SK-N-SH treated with all-trans-retinoic acid at 6 μM for 48 hours (cell line): Measurements from ENCODE around the gene CLCN4.
A peak's percentile ranks its signal among the peaks of the same experiment; 100 is the strongest.

ENCODE experiments used
- ATAC-seq: fragments of 200-7000 bp; cut with Tn5 transposase; 3 replicates; pipeline ENCODE4 v1.9.1; 2020; ENCODE audit warnings: mild to moderate bottlenecking, moderate library complexity
- ARNTL ChIP-seq: fragments of 450-650 bp; formaldehyde crosslinking; IDR thresholded peaks from 2 replicates; pipeline ENCODE4 v1.5.0; 2020; ENCODE audit warnings: low read depth, mild to moderate bottlenecking, moderate library complexity, borderline replicate concordance
- BACH2 ChIP-seq: fragments of 250-450 bp; sonication (Bioruptor Pico); IDR thresholded peaks from 2 replicates; pipeline ENCODE4 v1.9.0; 2021; ENCODE audit warnings: mild to moderate bottlenecking, borderline replicate concordance
- CSDC2 ChIP-seq: fragments of 250-450 bp; sonication (Bioruptor Pico); IDR thresholded peaks from 2 replicates; pipeline ENCODE4 v1.5.0; 2020; ENCODE audit warnings: mild to moderate bottlenecking, moderate library complexity
- GLIS3 ChIP-seq: fragments of 250-450 bp; sonication (Bioruptor Pico); IDR thresholded peaks from 2 replicates; pipeline ENCODE4 v1.5.0; 2020; ENCODE audit warnings: mild to moderate bottlenecking, moderate library complexity
- ISL1 ChIP-seq: fragments of 250-450 bp; sonication (Bioruptor Pico); IDR thresholded peaks from 2 replicates; pipeline ENCODE4 v2.1.2; 2022; ENCODE audit warnings: mild to moderate bottlenecking, moderate library complexity
- PPARA ChIP-seq: fragments of 250-450 bp; sonication (Bioruptor Pico); IDR thresholded peaks from 2 replicates; pipeline ENCODE4 v1.5.0; 2020; ENCODE audit warnings: mild to moderate bottlenecking, borderline replicate concordance
- RARB ChIP-seq: fragments of 250-450 bp; sonication (Bioruptor Pico); IDR thresholded peaks from 2 replicates; pipeline ENCODE4 v1.8.0; 2021; ENCODE audit warnings: mild to moderate bottlenecking, moderate library complexity
- SNAI2 ChIP-seq: fragments of 250-450 bp; sonication (Bioruptor Pico); IDR thresholded peaks from 2 replicates; pipeline ENCODE4 v1.5.0; 2020; ENCODE audit warnings: mild to moderate bottlenecking, moderate library complexity
- TOX ChIP-seq: fragments of 250-450 bp; sonication (Bioruptor Pico); IDR thresholded peaks from 2 replicates; pipeline ENCODE4 v1.8.0; 2021; ENCODE audit warnings: mild to moderate bottlenecking, moderate library complexity, borderline replicate concordance
- ZC3H10 ChIP-seq: fragments of 250-450 bp; sonication (Bioruptor Pico); IDR thresholded peaks from 2 replicates; pipeline ENCODE4 v1.5.1; 2021; ENCODE audit warnings: mild to moderate bottlenecking, moderate library complexity
- ZFP3 ChIP-seq: fragments of 250-450 bp; sonication (Bioruptor Pico); IDR thresholded peaks from 2 replicates; pipeline ENCODE4 v1.5.0; 2020; ENCODE audit warnings: mild to moderate bottlenecking, moderate library complexity
- ZNF565 ChIP-seq: fragments of 450-650 bp; formaldehyde crosslinking; conservative IDR thresholded peaks from 2 replicates; pipeline ENCODE4 v1.5.0; 2020; ENCODE audit warnings: low read depth, mild to moderate bottlenecking, moderate library complexity
- ZNF70 ChIP-seq: fragments of 450-650 bp; formaldehyde crosslinking; IDR thresholded peaks from 2 replicates; pipeline ENCODE4 v1.5.0; 2020; ENCODE audit warnings: mild to moderate bottlenecking, moderate library complexity
- ZNF8 ChIP-seq: fragments of 450-650 bp; formaldehyde crosslinking; IDR thresholded peaks from 2 replicates; pipeline ENCODE4 v1.5.0; 2020; ENCODE audit warnings: mild to moderate bottlenecking, moderate library complexity
- TF ChIP-seq, protein P1 (sequence below): fragments of 250-450 bp; sonication (Bioruptor Pico); IDR thresholded peaks from 2 replicates; pipeline ENCODE4 v1.8.0; 2020; ENCODE audit warnings: mild to moderate bottlenecking, moderate library complexity, borderline replicate concordance
- TF ChIP-seq, protein P2 (sequence below): fragments of 250-450 bp; sonication (Bioruptor Pico); IDR thresholded peaks from 2 replicates; pipeline ENCODE4 v1.5.1; 2020; ENCODE audit warnings: low read depth, mild to moderate bottlenecking, moderate library complexity
- TF ChIP-seq, protein P3 (sequence below): fragments of 250-450 bp; sonication (Bioruptor Pico); IDR thresholded peaks from 2 replicates; pipeline ENCODE4 v1.8.0; 2021; ENCODE audit warnings: low read depth, mild to moderate bottlenecking, moderate library complexity, borderline replicate concordance
- TF ChIP-seq, protein P4 (sequence below): fragments of 250-450 bp; sonication (Bioruptor Pico); IDR thresholded peaks from 2 replicates; pipeline ENCODE4 v1.5.1; 2021; ENCODE audit warnings: mild to moderate bottlenecking, moderate library complexity

The CLCN4 gene

GRCh38 chrX:10231461-10231860 lies 74.7 kb downstream of the CLCN4 start:
- TF ChIP-seq, protein P1, sequence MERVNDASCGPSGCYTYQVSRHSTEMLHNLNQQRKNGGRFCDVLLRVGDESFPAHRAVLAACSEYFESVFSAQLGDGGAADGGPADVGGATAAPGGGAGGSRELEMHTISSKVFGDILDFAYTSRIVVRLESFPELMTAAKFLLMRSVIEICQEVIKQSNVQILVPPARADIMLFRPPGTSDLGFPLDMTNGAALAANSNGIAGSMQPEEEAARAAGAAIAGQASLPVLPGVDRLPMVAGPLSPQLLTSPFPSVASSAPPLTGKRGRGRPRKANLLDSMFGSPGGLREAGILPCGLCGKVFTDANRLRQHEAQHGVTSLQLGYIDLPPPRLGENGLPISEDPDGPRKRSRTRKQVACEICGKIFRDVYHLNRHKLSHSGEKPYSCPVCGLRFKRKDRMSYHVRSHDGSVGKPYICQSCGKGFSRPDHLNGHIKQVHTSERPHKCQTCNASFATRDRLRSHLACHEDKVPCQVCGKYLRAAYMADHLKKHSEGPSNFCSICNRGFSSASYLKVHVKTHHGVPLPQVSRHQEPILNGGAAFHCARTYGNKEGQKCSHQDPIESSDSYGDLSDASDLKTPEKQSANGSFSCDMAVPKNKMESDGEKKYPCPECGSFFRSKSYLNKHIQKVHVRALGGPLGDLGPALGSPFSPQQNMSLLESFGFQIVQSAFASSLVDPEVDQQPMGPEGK (CRISPR knock-in tag): no peak
- TF ChIP-seq ZC3H10: no peak
- TF ChIP-seq PPARA (CRISPR knock-in tag): no peak
- no peak for TF ChIP-seq ZNF70 (CRISPR knock-in tag)
- TF ChIP-seq RARB (CRISPR knock-in tag): no peak
- TF ChIP-seq, protein P2, sequence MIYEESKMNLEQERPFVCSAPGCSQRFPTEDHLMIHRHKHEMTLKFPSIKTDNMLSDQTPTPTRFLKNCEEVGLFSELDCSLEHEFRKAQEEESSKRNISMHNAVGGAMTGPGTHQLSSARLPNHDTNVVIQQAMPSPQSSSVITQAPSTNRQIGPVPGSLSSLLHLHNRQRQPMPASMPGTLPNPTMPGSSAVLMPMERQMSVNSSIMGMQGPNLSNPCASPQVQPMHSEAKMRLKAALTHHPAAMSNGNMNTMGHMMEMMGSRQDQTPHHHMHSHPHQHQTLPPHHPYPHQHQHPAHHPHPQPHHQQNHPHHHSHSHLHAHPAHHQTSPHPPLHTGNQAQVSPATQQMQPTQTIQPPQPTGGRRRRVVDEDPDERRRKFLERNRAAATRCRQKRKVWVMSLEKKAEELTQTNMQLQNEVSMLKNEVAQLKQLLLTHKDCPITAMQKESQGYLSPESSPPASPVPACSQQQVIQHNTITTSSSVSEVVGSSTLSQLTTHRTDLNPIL (CRISPR knock-in tag): no peak
- no peak for TF ChIP-seq TOX
- no peak for TF ChIP-seq ZNF565 (CRISPR knock-in tag)
- no peak for TF ChIP-seq ISL1 (CRISPR knock-in tag)
- TF ChIP-seq, all 23 proteins: peak for 0
- ATAC-seq: no peak

DNA sequence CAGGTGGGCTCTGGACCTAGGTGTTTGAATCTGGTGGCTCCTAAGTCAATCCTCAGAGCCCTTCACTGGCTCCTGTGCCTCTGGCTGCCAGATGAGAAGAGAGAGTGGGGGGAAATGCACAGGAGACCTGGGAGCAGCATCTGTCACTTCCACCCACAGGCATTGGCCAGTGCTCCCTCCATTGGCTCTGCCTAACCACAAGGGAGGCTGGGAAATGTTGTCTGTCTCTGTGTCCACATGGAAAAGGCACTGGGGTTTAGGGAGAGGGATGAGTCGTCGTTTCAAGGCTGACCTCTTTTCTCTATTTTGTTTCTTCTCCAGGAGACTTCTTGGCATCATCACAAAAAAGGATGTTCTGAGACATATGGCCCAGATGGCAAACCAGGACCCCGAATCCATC lies 76.4 kb downstream of the CLCN4 start:
- ATAC-seq: peak; percentile 65
- TF ChIP-seq ZNF565 (CRISPR knock-in tag): no peak

- TF ChIP-seq, protein P1 (CRISPR knock-in tag): no peak
- TF ChIP-seq RARB (CRISPR knock-in tag) (no peak), ZNF8 (CRISPR knock-in tag) (no peak), PPARA (CRISPR knock-in tag) (no peak), SNAI2 (CRISPR knock-in tag) (no peak), ZNF70 (CRISPR knock-in tag) (no peak)
- TF ChIP-seq, all 23 proteins: peak for 0
- no peak for ATAC-seq
Observed at GRCh38 chrX:10233696-10234095, 76.9 kb downstream of the CLCN4 start.

DNA sequence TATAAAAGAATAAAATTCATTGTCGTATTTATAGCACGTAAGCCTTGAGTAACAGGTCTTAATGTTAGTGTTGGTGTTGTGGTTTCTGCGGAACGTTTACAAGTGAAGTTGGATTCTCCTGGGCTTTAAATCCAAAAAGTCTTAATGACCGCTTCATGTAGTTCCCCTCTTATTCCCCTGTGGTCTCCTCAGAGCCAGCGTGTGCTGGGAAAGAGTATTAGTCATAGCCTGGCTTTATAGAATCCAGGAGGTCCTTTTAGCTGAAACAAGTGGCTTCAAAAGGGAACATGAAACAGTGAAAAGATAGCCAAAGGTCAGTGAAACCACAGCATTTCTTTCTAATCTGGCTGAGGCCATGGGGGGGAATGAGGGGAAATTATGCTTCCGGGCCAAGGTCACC lies 79.1 kb downstream of the CLCN4 start:
- no peak for ATAC-seq
- TF ChIP-seq ZFP3 (CRISPR knock-in tag) (no peak), ARNTL (CRISPR knock-in tag) (no peak), GLIS3 (CRISPR knock-in tag) (no peak), BACH2 (no peak), CSDC2 (CRISPR knock-in tag) (no peak), ZNF8 (CRISPR knock-in tag) (no peak), TOX (no peak), ZNF70 (CRISPR knock-in tag) (no peak)
- TF ChIP-seq, protein P3, sequence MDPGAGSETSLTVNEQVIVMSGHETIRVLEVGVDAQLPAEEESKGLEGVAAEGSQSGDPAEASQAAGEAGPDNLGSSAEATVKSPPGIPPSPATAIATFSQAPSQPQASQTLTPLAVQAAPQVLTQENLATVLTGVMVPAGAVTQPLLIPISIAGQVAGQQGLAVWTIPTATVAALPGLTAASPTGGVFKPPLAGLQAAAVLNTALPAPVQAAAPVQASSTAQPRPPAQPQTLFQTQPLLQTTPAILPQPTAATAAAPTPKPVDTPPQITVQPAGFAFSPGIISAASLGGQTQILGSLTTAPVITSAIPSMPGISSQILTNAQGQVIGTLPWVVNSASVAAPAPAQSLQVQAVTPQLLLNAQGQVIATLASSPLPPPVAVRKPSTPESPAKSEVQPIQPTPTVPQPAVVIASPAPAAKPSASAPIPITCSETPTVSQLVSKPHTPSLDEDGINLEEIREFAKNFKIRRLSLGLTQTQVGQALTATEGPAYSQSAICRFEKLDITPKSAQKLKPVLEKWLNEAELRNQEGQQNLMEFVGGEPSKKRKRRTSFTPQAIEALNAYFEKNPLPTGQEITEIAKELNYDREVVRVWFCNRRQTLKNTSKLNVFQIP (CRISPR knock-in tag): no peak
- TF ChIP-seq, protein P2 (CRISPR knock-in tag): no peak
- TF ChIP-seq, protein P4, sequence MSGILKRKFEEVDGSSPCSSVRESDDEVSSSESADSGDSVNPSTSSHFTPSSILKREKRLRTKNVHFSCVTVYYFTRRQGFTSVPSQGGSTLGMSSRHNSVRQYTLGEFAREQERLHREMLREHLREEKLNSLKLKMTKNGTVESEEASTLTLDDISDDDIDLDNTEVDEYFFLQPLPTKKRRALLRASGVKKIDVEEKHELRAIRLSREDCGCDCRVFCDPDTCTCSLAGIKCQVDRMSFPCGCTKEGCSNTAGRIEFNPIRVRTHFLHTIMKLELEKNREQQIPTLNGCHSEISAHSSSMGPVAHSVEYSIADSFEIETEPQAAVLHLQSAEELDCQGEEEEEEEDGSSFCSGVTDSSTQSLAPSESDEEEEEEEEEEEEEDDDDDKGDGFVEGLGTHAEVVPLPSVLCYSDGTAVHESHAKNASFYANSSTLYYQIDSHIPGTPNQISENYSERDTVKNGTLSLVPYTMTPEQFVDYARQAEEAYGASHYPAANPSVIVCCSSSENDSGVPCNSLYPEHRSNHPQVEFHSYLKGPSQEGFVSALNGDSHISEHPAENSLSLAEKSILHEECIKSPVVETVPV: no peak
- TF ChIP-seq, all 23 proteins: peak for 0
